OCI-LY7 (cell line): Measurements from ENCODE around the gene FKBP11. TPM values are rescaled to one million over a fixed set of nuclear protein-coding genes. Genes with fewer than 3 reads are reported as not detected.

ENCODE experiments used
- BruUV-seq: library from RNA; stranded (reverse); fragments of 400-500 nt; replicated peaks from 2 replicates; lab custom pipeline; 2021; lab: Mats Ljungman, UMichigan
- CTCF ChIA-PET: fragments of 300-600 bp; sonication (Branson Sonifier 250); formaldehyde crosslinking; loops from one replicate; lab custom pipeline; 2022; ENCODE audit warnings: antibody characterized with exemption; ENCODE audit not compliant: unreplicated experiment; lab: Charles Lee
- POLR2A ChIA-PET: fragments of 300-600 bp; sonication (Branson Sonifier 250); formaldehyde crosslinking; loops from one replicate; lab custom pipeline; 2022; ENCODE audit warnings: antibody characterized with exemption; lab: Charles Lee
- DNase-seq: peaks from one replicate; pipeline ENCODE4 v3.0.0-alpha.2; 2015; ENCODE audit warnings: low spot score
- H2AFZ ChIP-seq: fragments of 200-600 bp; sonication (generic), shearing (Covaris generic); 2 replicates; pipeline ENCODE4 v1.6.1; 2014; ENCODE audit warnings: mild to moderate bottlenecking, antibody characterized with exemption, low read length, moderate library complexity
- H3K27ac ChIP-seq: fragments of 200-600 bp; sonication (generic); 2 replicates; pipeline ENCODE4 v1.5.1; 2014; ENCODE audit warnings: mixed run types, low read depth, mild to moderate bottlenecking, moderate library complexity, low read length, inconsistent platforms; ENCODE audit not compliant: poor library complexity, severe bottlenecking
- H3K36me3 ChIP-seq: fragments of 200-600 bp; sonication (generic); 2 replicates; pipeline ENCODE4 v1.6.1; 2014; ENCODE audit warnings: mild to moderate bottlenecking, antibody characterized with exemption, low read length, moderate library complexity, mixed read lengths; ENCODE audit not compliant: insufficient read depth
- H3K4me1 ChIP-seq: fragments of 200-600 bp; sonication (generic); 2 replicates; pipeline ENCODE4 v1.5.1; 2014; ENCODE audit warnings: mild to moderate bottlenecking, low read length; ENCODE audit not compliant: insufficient read depth, poor library complexity, severe bottlenecking
- H3K4me2 ChIP-seq: fragments of 200-600 bp; sonication (generic); 2 replicates; pipeline ENCODE4 v1.6.1; 2014; ENCODE audit warnings: mild to moderate bottlenecking, low read length
- H3K4me3 ChIP-seq: fragments of 200-600 bp; sonication (generic); 2 replicates; pipeline ENCODE4 v1.5.1; 2014; ENCODE audit warnings: mild to moderate bottlenecking, low read depth, low read length; ENCODE audit not compliant: poor library complexity, severe bottlenecking
- H3K79me2 ChIP-seq: fragments of 200-600 bp; sonication (generic); 2 replicates; pipeline ENCODE4 v1.6.1; 2016; ENCODE audit warnings: low read depth, mild to moderate bottlenecking, low read length, moderate library complexity, mixed read lengths; ENCODE audit not compliant: insufficient read depth
- H3K9me2 ChIP-seq: fragments of 200-600 bp; sonication (generic); 2 replicates; pipeline ENCODE4 v1.6.1; 2016; ENCODE audit warnings: mild to moderate bottlenecking, low read length, mixed read lengths; ENCODE audit not compliant: insufficient read depth
- H3K9me3 ChIP-seq: fragments of 200-600 bp; sonication (generic); 2 replicates; pipeline ENCODE4 v1.6.1; 2014; ENCODE audit warnings: mild to moderate bottlenecking, mixed run types, low read length, mixed read lengths
- H4K20me1 ChIP-seq: fragments of 200-600 bp; sonication (generic); 2 replicates; pipeline ENCODE4 v1.6.1; 2014; ENCODE audit warnings: mild to moderate bottlenecking, antibody characterized with exemption, low read length, moderate library complexity, mixed read lengths; ENCODE audit not compliant: insufficient read depth
- EZH2phosphoT487 ChIP-seq: fragments of 200-600 bp; sonication (generic); IDR thresholded peaks from 2 replicates; pipeline ENCODE4 v1.6.1; 2018; ENCODE audit warnings: low read depth, borderline replicate concordance, mild to moderate bottlenecking, mixed run types, antibody characterized with exemption, low read length, moderate library complexity, mixed read lengths
- intact Hi-C: fragments of 100-400 bp; cut with micrococcal nuclease; formaldehyde crosslinking; loops from one replicate; pipeline ENCODE4 v1.10.0; 2022; ENCODE audit not compliant: unreplicated experiment
- total RNA-seq, 2 experiments: library from RNA; depleted of rRNA in 1 of 2; stranded (reverse); fragments of >200 nt in 1 of 2; shearing (Covaris generic) in 1 of 2; gene quantifications; 2 replicates each; pipeline ENCODE4 v1.2.3, GENCODE V29; 2014 to 2022
- TF ChIP-seq, protein P1 (sequence below): fragments of 200-600 bp; sonication (generic); conservative IDR thresholded peaks from 2 replicates; pipeline ENCODE4 v1.5.1; 2014; ENCODE audit warnings: mild to moderate bottlenecking, antibody characterized with exemption, low read length, moderate library complexity, mixed read lengths

The FKBP11 gene
- total RNA-seq, 2 experiments from 2014 or later: 18.7 to 66.2 TPM

DNA sequence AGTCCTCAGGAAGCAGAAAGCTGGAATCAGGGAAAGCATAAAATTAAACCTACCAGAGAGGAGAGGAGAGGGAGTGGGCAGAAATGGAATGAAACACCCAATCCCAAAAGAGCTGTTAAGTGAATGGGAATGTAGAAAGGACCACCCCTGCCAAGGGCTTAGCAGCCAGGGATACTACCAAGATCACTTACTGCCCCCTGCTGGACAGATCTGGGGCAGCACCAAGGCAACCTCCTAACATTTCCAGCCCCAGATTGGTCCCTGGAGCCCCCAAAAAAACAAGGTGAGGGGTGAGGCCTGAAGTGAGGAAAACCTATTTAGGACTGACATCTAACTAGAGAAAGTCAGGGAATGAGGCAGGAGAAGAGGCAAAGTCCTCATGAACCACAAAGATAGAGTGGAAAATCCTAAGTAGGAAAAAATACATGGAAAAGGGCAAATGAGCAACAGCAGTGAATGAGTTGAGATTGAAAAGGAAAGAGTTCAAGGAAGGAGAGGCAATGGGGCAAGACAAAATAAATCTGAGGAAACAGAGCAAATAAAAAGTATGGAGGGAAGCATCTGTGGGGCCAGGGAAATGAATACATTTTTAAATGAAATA lies 11.2 kb upstream of the FKBP11 start:
- no peak overlapping the region for H3K4me2 ChIP-seq
- no peak overlapping the region for H2AFZ ChIP-seq
- CTCF ChIA-PET: interaction anchor here (1.4 kb wide), 1 partner anchor 11 kb away, joined by 5 read pairs; the partner anchor contains the start of gene FKBP11
- DNase-seq: peak; percentile 74
- H3K79me2 ChIP-seq: no peaks in the 10 kb centered on the region
- no peaks in the 10 kb centered on the region for H3K9me3 ChIP-seq
- peaks cover 84% of the 10 kb centered on the region for H3K36me3 ChIP-seq
- H3K4me3 ChIP-seq: no peak overlapping the region
- no peak overlapping the region for H3K27ac ChIP-seq
- POLR2A ChIA-PET: interaction anchor here (0.9 kb wide), 1 partner anchor 11 kb away, joined by 7 read pairs; the partner anchor contains the start of gene FKBP11
- H4K20me1 ChIP-seq: no peaks in the 10 kb centered on the region
- no peaks in the 10 kb centered on the region for H3K4me1 ChIP-seq
- TSS peak; percentile 64 for BruUV-seq
- intact Hi-C loops: loop anchor here (1.0 to 2.0 kb wide), 3 partner anchors 12 to 83 kb away; no protein-coding TSS in a partner anchor
- no peaks in the 10 kb centered on the region for H3K9me2 ChIP-seq
- TF ChIP-seq, protein P1, sequence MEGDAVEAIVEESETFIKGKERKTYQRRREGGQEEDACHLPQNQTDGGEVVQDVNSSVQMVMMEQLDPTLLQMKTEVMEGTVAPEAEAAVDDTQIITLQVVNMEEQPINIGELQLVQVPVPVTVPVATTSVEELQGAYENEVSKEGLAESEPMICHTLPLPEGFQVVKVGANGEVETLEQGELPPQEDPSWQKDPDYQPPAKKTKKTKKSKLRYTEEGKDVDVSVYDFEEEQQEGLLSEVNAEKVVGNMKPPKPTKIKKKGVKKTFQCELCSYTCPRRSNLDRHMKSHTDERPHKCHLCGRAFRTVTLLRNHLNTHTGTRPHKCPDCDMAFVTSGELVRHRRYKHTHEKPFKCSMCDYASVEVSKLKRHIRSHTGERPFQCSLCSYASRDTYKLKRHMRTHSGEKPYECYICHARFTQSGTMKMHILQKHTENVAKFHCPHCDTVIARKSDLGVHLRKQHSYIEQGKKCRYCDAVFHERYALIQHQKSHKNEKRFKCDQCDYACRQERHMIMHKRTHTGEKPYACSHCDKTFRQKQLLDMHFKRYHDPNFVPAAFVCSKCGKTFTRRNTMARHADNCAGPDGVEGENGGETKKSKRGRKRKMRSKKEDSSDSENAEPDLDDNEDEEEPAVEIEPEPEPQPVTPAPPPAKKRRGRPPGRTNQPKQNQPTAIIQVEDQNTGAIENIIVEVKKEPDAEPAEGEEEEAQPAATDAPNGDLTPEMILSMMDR: peak; percentile 98
- TF ChIP-seq EZH2phosphoT487: no peak

DNA sequence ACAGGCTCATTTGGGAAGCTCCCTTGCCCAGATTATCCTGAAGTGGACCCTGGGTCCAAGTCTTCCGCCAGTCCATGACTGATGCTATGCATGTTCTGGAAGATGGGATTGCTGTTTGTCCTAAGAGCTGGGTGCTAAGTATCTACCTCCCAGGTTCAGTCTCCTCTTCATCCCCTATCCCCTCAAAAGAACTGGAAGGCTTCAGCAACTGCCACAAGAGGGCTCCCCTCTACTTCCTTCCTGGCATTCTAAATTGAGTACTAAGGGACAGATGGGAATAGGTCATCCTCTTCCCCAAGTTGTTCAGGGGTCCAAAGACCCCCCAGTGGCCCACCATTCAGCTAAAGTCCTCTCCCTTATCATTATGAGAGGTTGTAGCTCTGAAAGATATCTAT lies 9.0 kb upstream of the FKBP11 start:
- no peaks in the 10 kb centered on the region for H3K79me2 ChIP-seq
- no peak overlapping the region for H2AFZ ChIP-seq
- no peaks in the 10 kb centered on the region for H4K20me1 ChIP-seq
- TF ChIP-seq, protein P1: peak; percentile 74
- TF ChIP-seq EZH2phosphoT487: no peak
- no peak overlapping the region for H3K27ac ChIP-seq
- CTCF ChIA-PET: no interaction called here
- intact Hi-C loops: no loop called here
- no peaks in the 10 kb centered on the region for H3K4me1 ChIP-seq
- no peaks in the 10 kb centered on the region for H3K9me3 ChIP-seq
- POLR2A ChIA-PET: no interaction called here
- DNase-seq: no peak
- H3K4me2 ChIP-seq: no peak overlapping the region
- no TSS peak for BruUV-seq
- H3K36me3 ChIP-seq: peaks cover 81% of the 10 kb centered on the region
- H3K9me2 ChIP-seq: no peaks in the 10 kb centered on the region
- H3K4me3 ChIP-seq: no peak overlapping the region

DNA sequence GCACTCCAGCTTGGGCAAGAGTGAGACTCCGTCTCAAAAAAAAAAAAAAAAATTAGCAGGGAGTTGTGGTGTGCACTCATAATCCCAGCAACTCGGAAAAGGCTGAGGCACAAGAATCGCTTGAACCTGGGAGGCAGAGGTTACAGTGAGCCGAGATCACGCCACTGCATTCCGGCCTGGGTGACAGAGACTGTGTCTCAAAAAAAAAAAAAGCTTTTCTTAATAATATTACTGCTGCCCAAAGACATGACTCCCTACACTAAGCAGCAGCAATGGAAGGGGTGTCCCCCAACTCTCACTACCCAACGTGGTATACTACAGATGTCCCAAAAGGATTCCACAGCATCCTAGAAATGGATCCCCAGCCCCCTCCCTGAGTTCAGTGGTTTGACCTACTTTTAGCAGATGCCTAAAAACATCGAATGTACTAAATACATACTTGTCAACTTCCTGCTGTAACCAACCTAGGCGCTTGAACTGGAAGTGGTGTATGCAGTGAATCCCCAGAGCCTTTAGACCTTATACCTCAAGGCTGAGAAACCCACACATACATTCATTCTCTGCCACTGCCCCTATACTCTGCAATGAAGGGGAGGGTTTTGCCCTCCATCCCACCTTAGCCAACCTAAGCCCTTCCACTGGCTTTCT lies 8.5 kb upstream of the FKBP11 start:
- no TSS peak for BruUV-seq
- POLR2A ChIA-PET: no interaction called here
- Histone ChIP-seq H3K4me2 (no peak overlapping the region), H3K9me2 (no peaks in the 10 kb centered on the region), H3K36me3 (peaks cover 79% of the 10 kb centered on the region), H3K79me2 (no peaks in the 10 kb centered on the region), H3K27ac (no peak overlapping the region), H3K9me3 (no peaks in the 10 kb centered on the region), H3K4me3 (no peak overlapping the region), H3K4me1 (no peaks in the 10 kb centered on the region), H4K20me1 (no peaks in the 10 kb centered on the region), H2AFZ (no peak overlapping the region)
- intact Hi-C loops: no loop called here
- no peak for DNase-seq
- TF ChIP-seq, protein P1: no peak
- no peak for TF ChIP-seq EZH2phosphoT487
- CTCF ChIA-PET: no interaction called here
